ENCODE results near the gene MYRF. TPM values are rescaled to one million over a fixed set of nuclear protein-coding genes. Genes with fewer than 3 reads are reported as not detected.
A peak's percentile ranks its signal among the peaks of the same experiment; 100 is the strongest.

The MYRF gene
- total RNA-seq, 1 experiment from 2014 or later, result 15.3 TPM

DNA sequence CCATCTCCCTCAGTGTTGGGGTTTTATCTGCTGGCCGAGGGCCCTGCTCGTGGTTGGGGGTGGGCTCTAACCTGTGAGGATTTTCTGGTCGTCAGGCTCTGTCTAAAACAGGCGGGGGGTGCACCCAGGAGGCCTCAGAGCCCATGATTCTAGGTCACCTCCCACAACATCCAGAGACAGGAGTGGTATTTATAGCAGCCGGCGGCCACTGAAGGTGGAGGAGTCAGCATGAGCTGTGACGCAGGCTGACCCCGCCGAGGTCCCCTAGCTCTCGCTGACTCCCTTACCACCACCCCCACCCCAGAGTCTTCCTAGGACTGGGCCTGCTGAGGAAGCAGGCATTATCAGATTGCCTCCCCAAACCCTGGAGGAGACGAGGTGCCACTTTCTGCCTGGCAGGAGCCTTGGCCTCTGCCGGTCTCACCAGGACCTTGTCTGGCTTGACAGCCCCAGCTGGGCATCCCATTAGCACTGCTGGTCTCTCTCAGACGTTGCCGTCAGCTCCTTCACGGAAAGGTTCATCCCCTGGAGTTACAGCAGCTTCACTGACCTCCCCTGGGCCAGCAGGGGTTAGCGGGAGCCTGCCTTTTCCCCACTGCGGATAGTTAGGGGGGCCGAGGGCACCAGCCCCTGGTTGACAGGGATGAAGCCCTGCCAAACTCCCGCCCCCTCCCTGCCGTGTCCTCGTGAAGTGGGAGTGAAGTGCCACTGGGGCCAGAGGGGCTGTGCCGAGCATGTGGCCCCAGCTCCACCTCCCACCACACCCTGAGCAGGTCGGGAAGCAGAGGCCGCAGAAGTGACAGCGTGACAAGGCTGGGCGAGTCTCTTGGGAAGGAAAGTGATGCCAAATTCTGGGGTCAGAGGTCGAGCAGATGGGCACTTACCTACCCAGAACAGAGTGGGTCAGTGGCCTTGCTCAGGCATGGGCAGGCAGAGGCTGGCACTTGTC is 45.7 kb upstream of the MYRF start:
- Histone ChIP-seq H3K4me3 (no peak overlapping the region), H4K20me1 (ENCODE audit: insufficient read depth) (no peaks in the 10 kb centered on the region), H2AFZ (no peak overlapping the region), H3K4me2 (no peak overlapping the region), H3K9me3 (ENCODE audit: insufficient read depth, low read depth) (no peaks in the 10 kb centered on the region), H3K79me2 (ENCODE audit: low read depth) (no peaks in the 10 kb centered on the region), H3K27ac (no peak overlapping the region), H3F3A (ENCODE audit: insufficient read depth, low read depth) (peaks cover 3% of the 10 kb centered on the region; the same call in 1 of the 2 replicates), H3K36me3 (ENCODE audit: low read depth) (no peaks in the 10 kb centered on the region), H3K9me2 (ENCODE audit: insufficient read depth) (no peaks in the 10 kb centered on the region), H3K27me3 (ENCODE audit: insufficient read depth, low read depth) (no peaks in the 10 kb centered on the region), H3K4me1 (replicated peaks; ENCODE audit: insufficient read depth) (peaks cover 16% of the 10 kb centered on the region)
- ChIA-PET POLR2A (ENCODE audit: unreplicated experiment) (no interaction called here), CTCF (interaction anchor here (0.7 kb wide), 1 partner anchor 988 kb away, joined by 7 read pairs; no protein-coding TSS in a partner anchor)
- no TSS peak for BruUV-seq (replicated peaks)
- intact Hi-C loops (cut with micrococcal nuclease; ENCODE audit: unreplicated experiment), result no loop called here
- no peak for DNase-seq
- TF ChIP-seq, protein P1, sequence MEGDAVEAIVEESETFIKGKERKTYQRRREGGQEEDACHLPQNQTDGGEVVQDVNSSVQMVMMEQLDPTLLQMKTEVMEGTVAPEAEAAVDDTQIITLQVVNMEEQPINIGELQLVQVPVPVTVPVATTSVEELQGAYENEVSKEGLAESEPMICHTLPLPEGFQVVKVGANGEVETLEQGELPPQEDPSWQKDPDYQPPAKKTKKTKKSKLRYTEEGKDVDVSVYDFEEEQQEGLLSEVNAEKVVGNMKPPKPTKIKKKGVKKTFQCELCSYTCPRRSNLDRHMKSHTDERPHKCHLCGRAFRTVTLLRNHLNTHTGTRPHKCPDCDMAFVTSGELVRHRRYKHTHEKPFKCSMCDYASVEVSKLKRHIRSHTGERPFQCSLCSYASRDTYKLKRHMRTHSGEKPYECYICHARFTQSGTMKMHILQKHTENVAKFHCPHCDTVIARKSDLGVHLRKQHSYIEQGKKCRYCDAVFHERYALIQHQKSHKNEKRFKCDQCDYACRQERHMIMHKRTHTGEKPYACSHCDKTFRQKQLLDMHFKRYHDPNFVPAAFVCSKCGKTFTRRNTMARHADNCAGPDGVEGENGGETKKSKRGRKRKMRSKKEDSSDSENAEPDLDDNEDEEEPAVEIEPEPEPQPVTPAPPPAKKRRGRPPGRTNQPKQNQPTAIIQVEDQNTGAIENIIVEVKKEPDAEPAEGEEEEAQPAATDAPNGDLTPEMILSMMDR (conservative IDR thresholded peaks at IDR 0.05), result no peak
- TF ChIP-seq EZH2 (IDR thresholded peaks at IDR 0.05; ENCODE audit: low read depth), result no peak

DNA sequence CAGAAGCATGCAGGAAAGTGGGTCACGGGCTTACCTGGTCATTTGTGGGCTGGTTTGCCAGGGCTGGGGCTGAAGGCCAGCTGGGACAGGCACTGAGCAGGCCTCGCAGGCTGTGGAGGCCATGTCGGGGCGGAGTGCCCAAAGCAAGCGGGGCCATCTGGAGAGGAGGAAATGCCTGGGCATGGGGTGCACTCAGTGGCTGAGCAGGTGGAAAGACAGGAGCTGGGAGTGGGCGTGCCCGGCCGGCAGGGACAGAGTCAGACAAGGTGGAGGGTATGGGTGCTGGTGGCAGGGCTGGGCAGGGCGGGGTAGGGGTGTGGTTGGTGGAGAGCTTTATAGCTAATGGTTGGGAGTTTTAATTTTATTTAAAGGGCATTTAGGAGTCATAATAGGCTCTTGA is 44.9 kb upstream of the MYRF start:
- intact Hi-C loops (cut with micrococcal nuclease; ENCODE audit: unreplicated experiment), result no loop called here
- Histone ChIP-seq H3K27ac (no peak overlapping the region), H3K4me3 (no peak overlapping the region), H3K4me2 (0 out of 2 replicates have a peak overlapping the region, but pooled peaks have one; percentile 16), H4K20me1 (ENCODE audit: insufficient read depth) (no peaks in the 10 kb centered on the region), H3K36me3 (ENCODE audit: low read depth) (no peaks in the 10 kb centered on the region), H3K4me1 (replicated peaks; ENCODE audit: insufficient read depth) (peaks cover 11% of the 10 kb centered on the region), H3K27me3 (ENCODE audit: insufficient read depth, low read depth) (no peaks in the 10 kb centered on the region), H3F3A (ENCODE audit: insufficient read depth, low read depth) (peaks cover 3% of the 10 kb centered on the region; the same call in 1 of the 2 replicates), H3K9me3 (ENCODE audit: insufficient read depth, low read depth) (no peaks in the 10 kb centered on the region), H2AFZ (no peak overlapping the region), H3K9me2 (ENCODE audit: insufficient read depth) (no peaks in the 10 kb centered on the region), H3K79me2 (ENCODE audit: low read depth) (no peaks in the 10 kb centered on the region)
- no TSS peak for BruUV-seq (replicated peaks)
- no peak for TF ChIP-seq EZH2 (IDR thresholded peaks at IDR 0.05; ENCODE audit: low read depth)
- CTCF ChIA-PET, result interaction anchor here (0.7 to 1.9 kb wide), 4 partner anchors 12 to 987 kb away, joined by 3 to 7 read pairs (median 6); no protein-coding TSS in a partner anchor
- POLR2A ChIA-PET (ENCODE audit: unreplicated experiment), result interaction anchor here (0.6 to 0.7 kb wide), 2 partner anchors 11 to 107 kb away, joined by 3 to 14 read pairs; no protein-coding TSS in a partner anchor
- DNase-seq, result peak in 1 of 2 experiments; percentile 71

- intact Hi-C loops (cut with micrococcal nuclease; ENCODE audit: unreplicated experiment), result no loop called here
- no peak for DNase-seq
- Histone ChIP-seq H4K20me1 (ENCODE audit: insufficient read depth) (no peaks in the 10 kb centered on the region), H3K9me3 (ENCODE audit: insufficient read depth, low read depth) (no peaks in the 10 kb centered on the region), H2AFZ (no peak overlapping the region), H3K4me1 (replicated peaks; ENCODE audit: insufficient read depth) (peaks cover 11% of the 10 kb centered on the region), H3K27ac (no peak overlapping the region), H3F3A (ENCODE audit: insufficient read depth, low read depth) (peaks cover 3% of the 10 kb centered on the region; the same call in 1 of the 2 replicates), H3K4me3 (no peak overlapping the region), H3K79me2 (ENCODE audit: low read depth) (no peaks in the 10 kb centered on the region), H3K36me3 (ENCODE audit: low read depth) (no peaks in the 10 kb centered on the region), H3K9me2 (ENCODE audit: insufficient read depth) (no peaks in the 10 kb centered on the region), H3K27me3 (ENCODE audit: insufficient read depth, low read depth) (no peaks in the 10 kb centered on the region), H3K4me2 (no peak overlapping the region)
- CTCF ChIA-PET, result interaction anchor here (0.6 to 1.9 kb wide), 2 partner anchors 24 to 72 kb away, joined by 4 to 7 read pairs; no protein-coding TSS in a partner anchor
- BruUV-seq (replicated peaks), result no TSS peak
- TF ChIP-seq, protein P1 (conservative IDR thresholded peaks at IDR 0.05), result no peak
- POLR2A ChIA-PET (ENCODE audit: unreplicated experiment), result no interaction called here
Observed at GRCh38 chr11:61709110-61709509, 43.3 kb upstream of the MYRF start.

Measured in PC-9 (cell line).